Gastroesophageal sphincter (tissue), 4 donors: ENCODE data around the gene CCSER1. TPM values are rescaled to one million over a fixed set of nuclear protein-coding genes. Genes with fewer than 3 reads are reported as not detected.
A peak's percentile ranks its signal among the peaks of the same experiment; 100 is the strongest.

Source experiments
- ATAC-seq: fragments of 150-250 bp; one replicate; pipeline ENCODE4 v1.9.1; 2016; ENCODE audit warnings: mild to moderate bottlenecking, moderate library complexity
- H3K27ac ChIP-seq, 4 donors: fragments of 200-600 bp; sonication (generic) in 3 of 4; 1 replicate in 3 of 4; 2 replicates in 1 of 4; pipeline ENCODE4 v1.5.1; 2016 to 2019
- H3K27me3 ChIP-seq: fragments of 200-600 bp; sonication (generic); one replicate; pipeline ENCODE4 v1.5.1; 2019
- H3K36me3 ChIP-seq, 2 donors: fragments of 200-600 bp; sonication (generic); one replicate each; pipeline ENCODE4 v1.5.1; 2019; ENCODE audit warnings: control low read depth in 1 of 2
- H3K4me1 ChIP-seq, 3 donors: fragments of 200-600 bp; sonication (generic); 1 replicate in 2 of 3; 2 replicates in 1 of 3; pipeline ENCODE4 v1.5.1; 2016 to 2019; ENCODE audit warnings: control low read depth in 2 of 3
- H3K4me3 ChIP-seq, 2 donors: fragments of 200-600 bp; sonication (generic); one replicate each; pipeline ENCODE4 v1.5.1; 2019; ENCODE audit warnings: mild to moderate bottlenecking in 1 of 2, moderate library complexity in 1 of 2
- H3K9me3 ChIP-seq, 3 donors: fragments of 200-600 bp; sonication (generic); one replicate each; pipeline ENCODE4 v1.5.1; 2017 to 2019; ENCODE audit warnings: control low read depth in 2 of 3
- CTCF ChIP-seq, 4 experiments: fragments of 200-600 bp in 2 of 4; fragments of 450-650 bp in 2 of 4; sonication (generic) in 1 of 4; IDR thresholded peaks; one replicate each; pipeline ENCODE4 v1.5.1; 2017 to 2019; ENCODE audit warnings: antibody characterized with exemption in 4 of 4, mild to moderate bottlenecking in 2 of 4, moderate library complexity in 2 of 4
- EP300 ChIP-seq: sonication (generic); formaldehyde crosslinking; IDR thresholded peaks from one replicate; pipeline ENCODE4 v1.6.1; 2017; ENCODE audit warnings: antibody characterized with exemption, mild to moderate bottlenecking
- POLR2A ChIP-seq, 2 donors: fragments of 450-650 bp; IDR thresholded peaks; one replicate each; pipeline ENCODE4 v1.6.1; 2017; ENCODE audit warnings: antibody characterized with exemption in 2 of 2, mild to moderate bottlenecking in 2 of 2, moderate library complexity in 1 of 2
- POLR2AphosphoS5 ChIP-seq: sonication (generic); formaldehyde crosslinking; IDR thresholded peaks from one replicate; pipeline ENCODE4 v1.6.1; 2017; ENCODE audit warnings: antibody characterized with exemption
- WGBS, 2 donors: methylation state at CpG; one replicate each; pipeline ENCODE4 v1.1.5; 2018; ENCODE audit warnings: low coverage in 1 of 2; 5-methylcytosine and 5-hydroxymethylcytosine counted together
- total RNA-seq, 4 donors: library from RNA; depleted of rRNA; stranded (reverse); fragments of >200 nt; gene quantifications; one replicate each; pipeline ENCODE4 v1.1.0, GENCODE V29; 2016

The CCSER1 gene
- total RNA-seq, 4 donors from 2014 or later, result 2.4 to 9.3 (median 4.6) TPM

GRCh38 chr4:90099812-90100211, 27.4 kb upstream of the CCSER1 start:
- Histone ChIP-seq H3K27ac (no peak overlapping the region), H3K4me3 (no peak overlapping the region), H3K36me3 (no peaks in the 10 kb centered on the region), H3K9me3 (no peaks in the 10 kb centered on the region), H3K27me3 (no peaks in the 10 kb centered on the region), H3K4me1 (no peaks in the 10 kb centered on the region)
- TF ChIP-seq EP300 (no peak), POLR2A (IDR thresholded peaks at IDR 0.05) (no peak), POLR2AphosphoS5 (no peak), CTCF (IDR thresholded peaks at IDR 0.05) (no peak)
- ATAC-seq, result peak; percentile 25
- 57 to 63% methylated on average over 2 of the region's 3 CpGs for WGBS, 2 donors

- TF ChIP-seq CTCF (IDR thresholded peaks at IDR 0.05) (no peak), POLR2AphosphoS5 (no peak), POLR2A (IDR thresholded peaks at IDR 0.05) (no peak), EP300 (no peak)
- Histone ChIP-seq H3K9me3 (no peaks in the 10 kb centered on the region), H3K27me3 (no peaks in the 10 kb centered on the region), H3K36me3 (no peaks in the 10 kb centered on the region), H3K4me3 (no peak overlapping the region), H3K27ac (no peak overlapping the region), H3K4me1 (no peaks in the 10 kb centered on the region)
- ATAC-seq, result no peak
- 73 to 89% methylated on average over 3 of the region's 3 CpGs for WGBS, 2 donors
Observed at GRCh38 chr4:90103991-90104390, 23.2 kb upstream of the CCSER1 start.

- 63 to 66% methylated on average over 2 of the region's 2 CpGs for WGBS, 2 donors
- no peaks in the 10 kb centered on the region for H3K9me3 ChIP-seq
- no peaks in the 10 kb centered on the region for H3K27me3 ChIP-seq
- no peak for ATAC-seq
- TF ChIP-seq POLR2A (IDR thresholded peaks at IDR 0.05) (no peak), EP300 (no peak), CTCF (IDR thresholded peaks at IDR 0.05) (no peak), POLR2AphosphoS5 (no peak)
- no peaks in the 10 kb centered on the region for H3K36me3 ChIP-seq
- no peaks in the 10 kb centered on the region for H3K4me1 ChIP-seq
- no peak overlapping the region for H3K4me3 ChIP-seq
- H3K27ac ChIP-seq, result no peak overlapping the region
Observed at GRCh38 chr4:90105274-90105673, 21.9 kb upstream of the CCSER1 start.

DNA sequence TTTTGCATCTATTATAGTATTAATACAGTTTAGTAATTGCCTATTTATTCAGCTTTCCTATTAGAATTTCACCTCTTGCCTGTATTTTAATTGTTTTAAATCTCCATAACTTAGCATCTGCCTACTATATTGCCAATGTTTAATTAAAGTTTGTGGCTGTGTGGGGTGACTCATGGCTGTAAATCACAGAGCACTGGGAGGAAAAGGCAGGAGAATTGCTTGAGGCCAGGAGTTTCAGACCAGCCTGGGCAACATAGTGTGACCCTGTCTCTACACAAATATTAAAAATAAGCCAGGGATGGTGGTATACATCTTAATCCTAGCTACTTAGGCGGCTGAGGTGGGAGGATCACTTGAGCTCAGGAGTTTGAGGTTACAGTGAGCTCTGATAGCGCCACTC, 14.5 kb upstream of the CCSER1 start:
- 87 to 90% methylated on average over 2 of the region's 2 CpGs for WGBS, 2 donors
- Histone ChIP-seq H3K4me3 (no peak overlapping the region), H3K9me3 (no peaks in the 10 kb centered on the region), H3K27ac (no peak overlapping the region), H3K36me3 (no peaks in the 10 kb centered on the region), H3K27me3 (no peaks in the 10 kb centered on the region), H3K4me1 (no peaks in the 10 kb centered on the region)
- TF ChIP-seq CTCF (IDR thresholded peaks at IDR 0.05), result no peak
- ATAC-seq, result no peak

DNA sequence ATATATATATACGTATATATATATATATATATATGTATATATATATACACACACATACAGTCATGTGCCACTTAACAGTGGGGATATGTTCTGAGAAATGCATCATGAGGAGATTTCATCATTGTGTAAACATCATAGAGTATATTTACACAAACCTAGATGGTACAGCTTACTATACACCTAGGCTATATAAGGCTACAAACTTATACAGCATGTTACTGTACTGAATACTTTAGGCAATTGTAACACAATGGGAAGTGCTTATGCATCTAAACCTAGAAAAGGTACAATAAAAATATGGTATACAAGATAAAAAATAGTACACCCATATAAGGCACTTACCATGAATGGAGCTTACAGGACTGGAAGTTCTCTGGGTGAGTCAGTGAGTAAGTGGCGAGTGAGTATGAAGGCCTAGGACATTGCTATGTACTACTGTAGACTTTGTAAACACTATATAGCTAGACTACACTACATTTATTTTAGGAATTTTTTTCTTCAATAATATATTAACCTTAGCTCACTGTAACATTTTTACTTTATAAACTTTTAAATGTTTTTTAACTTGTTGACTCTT, 13.2 kb upstream of the CCSER1 start:
- Histone ChIP-seq H3K4me1 (no peaks in the 10 kb centered on the region), H3K27me3 (no peaks in the 10 kb centered on the region), H3K27ac (no peak overlapping the region), H3K36me3 (no peaks in the 10 kb centered on the region), H3K4me3 (no peak overlapping the region), H3K9me3 (no peaks in the 10 kb centered on the region)
- WGBS, 2 donors, result 73 to 97% methylated on average over 1 to 2 of the region's 2 CpGs
- no peak for ATAC-seq
- TF ChIP-seq POLR2AphosphoS5 (no peak), EP300 (no peak), POLR2A (IDR thresholded peaks at IDR 0.05) (no peak), CTCF (IDR thresholded peaks at IDR 0.05) (no peak)
